Measurements from ENCODE around the gene PTMA. TPM values are rescaled to one million over a fixed set of nuclear protein-coding genes. Genes with fewer than 3 reads are reported as not detected.

Gene PTMA
- total RNA-seq, 1 donor from 2014 or later, result 1,228 TPM

GRCh38 chr2:231662811-231663457 lies 45.4 kb upstream of the PTMA start:
- no peaks in the 10 kb centered on the region for H3K27me3 Mint-ChIP-seq
- H3K27ac Mint-ChIP-seq, result peak overlapping the region; percentile 69
- no peak for DNase-seq (ENCODE audit: extremely low spot score, unreplicated experiment)
- peaks cover 6% of the 10 kb centered on the region for H3K36me3 Mint-ChIP-seq
- peaks cover 13% of the 10 kb centered on the region for H3K4me1 Mint-ChIP-seq (ENCODE audit: unreplicated experiment)
- H3K9me3 Mint-ChIP-seq, result no peaks in the 10 kb centered on the region
- peak overlapping the region; percentile 75 for H3K4me3 Mint-ChIP-seq
- no peak for TF ChIP-seq CTCF (conservative IDR thresholded peaks at IDR 0.05)

- Mint-ChIP-seq H3K4me3 (no peak overlapping the region), H3K27me3 (no peaks in the 10 kb centered on the region), H3K4me1 (ENCODE audit: unreplicated experiment) (peaks cover 13% of the 10 kb centered on the region), H3K36me3 (peaks cover 4% of the 10 kb centered on the region), H3K27ac (peak overlapping the region; percentile 62), H3K9me3 (no peaks in the 10 kb centered on the region)
- no peak for DNase-seq (ENCODE audit: extremely low spot score, unreplicated experiment)
- no peak for TF ChIP-seq CTCF (conservative IDR thresholded peaks at IDR 0.05)
Measured at GRCh38 chr2:231663458-231664212, 44.7 kb upstream of the PTMA start.

- Mint-ChIP-seq H3K27me3 (no peaks in the 10 kb centered on the region), H3K27ac (no peak overlapping the region), H3K4me1 (ENCODE audit: unreplicated experiment) (peaks cover 13% of the 10 kb centered on the region), H3K9me3 (no peaks in the 10 kb centered on the region), H3K36me3 (no peaks in the 10 kb centered on the region), H3K4me3 (no peak overlapping the region)
- TF ChIP-seq CTCF (conservative IDR thresholded peaks at IDR 0.05), result no peak
- no peak for DNase-seq (ENCODE audit: extremely low spot score, unreplicated experiment)
Measured at GRCh38 chr2:231664727-231665126, 43.6 kb upstream of the PTMA start.

GRCh38 chr2:231665245-231666170 lies 42.8 kb upstream of the PTMA start:
- no peak for DNase-seq (ENCODE audit: extremely low spot score, unreplicated experiment)
- Mint-ChIP-seq H3K9me3 (no peaks in the 10 kb centered on the region), H3K4me1 (ENCODE audit: unreplicated experiment) (peaks cover 12% of the 10 kb centered on the region), H3K4me3 (peak overlapping the region; percentile 55), H3K36me3 (no peaks in the 10 kb centered on the region), H3K27ac (peak overlapping the region; percentile 94), H3K27me3 (no peaks in the 10 kb centered on the region)
- no peak for TF ChIP-seq CTCF (conservative IDR thresholded peaks at IDR 0.05)
